Right cardiac atrium (tissue), 5 donors: ENCODE measurements around the gene CRIM1. TPM values are rescaled to one million over a fixed set of nuclear protein-coding genes. Genes with fewer than 3 reads are reported as not detected.
A peak's percentile ranks its signal among the peaks of the same experiment; 100 is the strongest.

Experiments used
- ATAC-seq, 2 donors: fragments of 200-7000 bp; cut with Tn5 transposase; one replicate each; pipeline versions ENCODE4 v1.8.0 to v1.9.1; 2020; ENCODE audit warnings: moderate library complexity in 2 of 2, mild to moderate bottlenecking in 1 of 2
- DNase-seq, 3 donors: peaks; one replicate each; pipeline ENCODE4 v3.0.0-alpha.2; 2020
- H3K27ac ChIP-seq: one replicate; pipeline ENCODE4 v1.5.1; 2013; ENCODE audit warnings: mild to moderate bottlenecking, low read length, control low read depth, moderate library complexity
- H3K27me3 ChIP-seq: one replicate; pipeline ENCODE4 v1.6.1; 2013; ENCODE audit not compliant: control insufficient read depth, insufficient read depth
- H3K4me1 ChIP-seq: one replicate; pipeline ENCODE4 v1.6.1; 2013; ENCODE audit warnings: low read length; ENCODE audit not compliant: control insufficient read depth, insufficient read depth
- H3K4me3 ChIP-seq: one replicate; pipeline ENCODE4 v1.5.1; 2013; ENCODE audit warnings: low read length, control low read depth
- H3K9me3 ChIP-seq: one replicate; pipeline ENCODE4 v1.6.1; 2013; ENCODE audit warnings: low read length; ENCODE audit not compliant: control insufficient read depth
- WGBS: extraction: QIAGEN DNeasy Blood & Tissue Kit; methylation state at CpG from one replicate; pipeline ENCODE4 v1.1.7; 2013; 5-methylcytosine and 5-hydroxymethylcytosine counted together
- intact Hi-C, 4 donors: fragments of 100-400 bp; cut with DNase I; formaldehyde crosslinking; loops; one replicate each; pipeline versions ENCODE4 v1.11.0 to v1.14.0; 2022 to 2023
- polyA plus RNA-seq: library from polyadenylated mRNA; stranded (reverse); fragments of 200-250 nt; gene quantifications from one replicate; pipeline ENCODE4 v1.2.3, GENCODE V29; 2013
- total RNA-seq, 4 donors: library from RNA; stranded (reverse); fragmentation: NEBNext Ultra II Directional; extraction: Animal tissue kit (Norgen Biotek cat#: 25700); gene quantifications; one replicate each; pipeline ENCODE4 v1.2.1, GENCODE V29; 2021
- donor health status: healthy with polysubstance abuse.
- donor health status: DM: no; HTN: yes; CAD: no.
- donor health status: DM: no; HTN: no; CAD: no.
- donor health status: DM: no; HTN: yes; CAD: no; lungs with severe emphysema.
- donor health status: DM: yes; HTN: yes; CAD: no.

The CRIM1 gene
- total and polyA plus RNA-seq, 5 donors = 10.5 to 34.0 (median 27.7) TPM

DNA sequence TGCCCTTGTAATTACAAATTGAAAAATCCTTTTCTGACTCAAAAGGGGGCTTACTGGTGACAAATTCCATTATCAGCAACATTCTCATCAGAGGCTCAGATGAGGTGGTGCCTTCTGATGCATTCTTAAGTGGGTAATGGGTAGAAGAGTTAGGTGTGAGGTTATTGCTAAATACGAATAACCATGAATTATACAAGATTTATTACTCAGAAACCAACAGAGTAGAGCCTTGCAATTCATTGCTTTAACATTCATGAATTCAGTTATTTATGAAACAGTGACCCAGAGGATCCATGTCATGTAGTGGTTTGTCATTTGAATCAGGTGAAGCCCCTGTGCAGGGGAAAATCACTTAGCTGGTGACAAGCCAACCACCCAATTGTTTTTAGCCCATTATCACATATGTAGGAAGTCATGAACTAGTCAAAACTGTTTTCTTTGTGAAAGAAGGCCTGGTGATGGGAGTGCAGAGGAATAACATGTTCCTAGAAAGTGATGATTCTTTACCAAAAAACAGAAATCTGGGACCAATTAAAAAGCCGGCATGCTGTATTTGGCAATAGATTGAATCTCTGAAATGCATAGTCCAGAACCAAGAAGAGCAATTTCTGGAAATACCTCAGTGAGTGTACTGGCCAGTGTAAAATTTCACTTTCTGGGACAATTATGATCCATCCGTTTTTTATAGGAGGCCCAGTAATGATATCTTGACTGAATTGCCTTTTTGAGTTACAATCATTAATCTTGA lies 70.2 kb downstream of the CRIM1 start:
- ATAC-seq (no peak), DNase-seq (no peak)
- intact Hi-C loops = no loop called here
- WGBS = 61% methylated on average over 3 of the region's 3 CpGs
- no peaks in the 10 kb centered on the region for H3K27me3 ChIP-seq
- H3K4me3 ChIP-seq = no peak overlapping the region
- peaks cover 2% of the 10 kb centered on the region for H3K4me1 ChIP-seq
- no peaks in the 10 kb centered on the region for H3K9me3 ChIP-seq
- H3K27ac ChIP-seq = no peak overlapping the region

- Histone ChIP-seq H3K27ac (no peak overlapping the region), H3K4me3 (no peak overlapping the region), H3K4me1 (peaks cover 2% of the 10 kb centered on the region), H3K9me3 (no peaks in the 10 kb centered on the region), H3K27me3 (no peaks in the 10 kb centered on the region)
- peak in 1 of 2 donors; percentile 29 for ATAC-seq
- intact Hi-C loops = no loop called here
- 100% methylated on average over 2 of the region's 2 CpGs for WGBS
- DNase-seq = no peak
These were observed 72.2 kb downstream of the CRIM1 start for GRCh38 chr2:36427790-36428243.

DNA sequence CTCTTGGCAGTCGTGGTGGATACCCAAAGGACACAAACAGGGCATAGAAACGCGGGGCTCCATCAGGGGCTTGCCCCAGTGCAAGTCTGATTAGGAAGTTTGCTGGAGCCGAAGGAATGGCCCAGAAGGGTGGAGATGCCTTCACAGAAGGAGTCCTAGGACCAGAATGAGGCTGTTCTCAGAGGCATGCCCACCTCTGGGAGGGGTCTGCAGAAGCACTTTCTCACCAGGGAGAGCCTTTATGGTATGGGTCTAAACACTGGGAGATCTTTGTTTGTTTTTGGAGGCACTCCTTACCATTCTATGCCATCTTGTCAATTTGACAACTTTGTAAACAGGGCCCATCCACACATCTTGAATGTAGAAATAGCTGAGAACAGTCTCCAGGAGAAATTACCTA lies 75.0 kb downstream of the CRIM1 start:
- H3K4me1 ChIP-seq = peaks cover 9% of the 10 kb centered on the region
- H3K27me3 ChIP-seq = no peaks in the 10 kb centered on the region
- ATAC-seq (no peak), DNase-seq (no peak)
- WGBS = 75% methylated on average over 4 of the region's 4 CpGs
- no peaks in the 10 kb centered on the region for H3K9me3 ChIP-seq
- H3K27ac ChIP-seq = peak overlapping the region; percentile 13
- intact Hi-C loops = no loop called here
- no peak overlapping the region for H3K4me3 ChIP-seq

DNA sequence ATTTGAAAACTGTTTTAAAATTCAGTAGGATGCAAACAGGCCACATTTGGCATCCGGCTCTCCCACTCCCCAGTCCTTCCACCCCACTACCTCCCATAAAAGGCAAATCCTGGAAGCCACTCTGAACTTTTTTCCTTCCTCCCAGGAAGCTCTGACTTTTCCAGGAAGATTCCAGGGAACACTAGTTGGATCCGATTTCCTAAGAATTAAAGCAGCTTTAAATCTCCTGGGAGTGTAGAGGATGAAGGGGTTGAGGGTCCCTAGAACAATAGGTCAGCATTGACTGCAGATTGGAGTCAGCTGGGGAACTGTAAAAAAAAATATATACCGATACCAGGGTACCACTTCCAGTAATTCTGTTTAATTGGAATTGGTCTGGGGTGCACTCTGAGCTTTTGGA lies 76.9 kb downstream of the CRIM1 start:
- 47% methylated on average over 3 of the region's 3 CpGs for WGBS
- peaks cover 9% of the 10 kb centered on the region for H3K4me1 ChIP-seq
- H3K27me3 ChIP-seq = no peaks in the 10 kb centered on the region
- no peak overlapping the region for H3K27ac ChIP-seq
- no peaks in the 10 kb centered on the region for H3K9me3 ChIP-seq
- intact Hi-C loops = no loop called here
- DNase-seq (no peak), ATAC-seq (peak in 1 of 2 donors; percentile 37)
- no peak overlapping the region for H3K4me3 ChIP-seq

DNA sequence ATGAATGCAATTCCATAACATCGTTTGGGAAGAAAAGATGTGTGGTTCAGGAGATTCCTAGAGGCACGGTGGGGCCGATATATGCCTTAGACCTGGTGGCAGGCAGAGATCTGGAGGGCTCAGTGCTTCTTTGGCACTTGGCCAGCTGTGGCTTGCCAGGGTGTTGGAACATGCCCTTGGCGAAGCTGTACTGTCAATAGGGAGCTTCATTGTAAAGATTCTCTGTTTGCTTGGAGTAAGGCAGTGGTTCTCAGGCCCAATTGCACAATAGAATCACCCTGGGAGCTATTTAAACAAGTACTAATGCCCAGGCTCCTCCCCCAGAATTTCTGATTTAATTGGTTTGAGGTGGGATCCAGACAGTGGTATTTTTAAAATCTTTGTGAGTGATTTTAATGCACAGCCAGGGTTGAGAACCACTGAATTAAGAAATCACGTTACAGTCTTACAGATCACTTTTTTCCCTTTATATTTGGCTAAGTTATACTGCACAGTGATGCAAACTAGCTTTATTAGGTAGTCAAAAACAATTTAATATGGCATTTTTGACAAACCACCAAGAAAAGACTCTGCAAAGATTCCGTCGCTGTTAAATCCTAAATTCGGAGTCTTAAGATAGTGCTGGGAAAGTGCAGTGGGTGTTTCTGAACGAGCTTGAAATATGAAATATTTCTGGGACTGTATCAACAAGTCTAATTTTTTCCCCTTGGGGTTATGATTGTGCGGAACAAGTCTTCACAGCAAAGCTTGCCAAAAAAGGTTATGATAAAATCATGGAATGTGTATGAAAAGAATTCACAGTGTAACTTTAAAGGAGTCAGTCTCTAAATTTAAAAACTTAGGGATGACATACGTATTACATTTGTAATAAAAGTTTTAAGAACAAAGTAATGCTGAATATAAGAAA lies 78.0 kb downstream of the CRIM1 start:
- H3K4me1 ChIP-seq = peaks cover 9% of the 10 kb centered on the region
- DNase-seq = peak in 2 of 3 donors; percentile 60 to 73
- no peaks in the 10 kb centered on the region for H3K9me3 ChIP-seq
- ATAC-seq = peak; percentile 67 to 72
- WGBS = 40% methylated on average over 11 of the region's 11 CpGs
- intact Hi-C loops = no loop called here
- no peak overlapping the region for H3K4me3 ChIP-seq
- peak overlapping the region; percentile 47 for H3K27ac ChIP-seq
- no peaks in the 10 kb centered on the region for H3K27me3 ChIP-seq

GRCh38 chr2:36438449-36438977 lies 82.9 kb downstream of the CRIM1 start:
- 55% methylated on average over 3 of the region's 3 CpGs for WGBS
- no peak overlapping the region for H3K4me3 ChIP-seq
- DNase-seq (no peak), ATAC-seq (peak in 1 of 2 donors; percentile 62)
- intact Hi-C loops = no loop called here
- no peaks in the 10 kb centered on the region for H3K27me3 ChIP-seq
- peaks cover 8% of the 10 kb centered on the region for H3K4me1 ChIP-seq
- H3K27ac ChIP-seq = no peak overlapping the region
- no peaks in the 10 kb centered on the region for H3K9me3 ChIP-seq

DNA sequence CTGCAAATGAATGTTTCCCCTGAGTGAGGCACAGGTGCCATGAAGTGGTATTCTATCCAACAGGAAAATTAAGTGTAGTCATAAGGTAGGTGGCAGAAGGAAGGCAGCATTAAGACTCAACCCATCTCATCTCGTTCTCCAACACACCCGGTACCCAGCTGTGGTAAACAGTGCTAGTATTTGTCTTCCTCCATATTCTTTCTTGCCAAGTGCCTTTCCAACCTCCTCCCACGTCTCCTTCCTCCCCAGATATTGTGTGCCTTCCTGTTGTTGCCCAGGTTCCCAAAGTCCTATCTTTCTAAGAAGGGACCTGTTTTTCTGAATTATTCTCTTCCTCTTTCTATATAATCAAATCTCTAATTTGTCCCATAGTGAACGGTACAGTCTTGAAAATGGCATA lies 83.5 kb downstream of the CRIM1 start:
- H3K4me1 ChIP-seq = peaks cover 8% of the 10 kb centered on the region
- no peaks in the 10 kb centered on the region for H3K9me3 ChIP-seq
- WGBS = 80% methylated on average over 4 of the region's 4 CpGs
- no peak overlapping the region for H3K27ac ChIP-seq
- H3K27me3 ChIP-seq = no peaks in the 10 kb centered on the region
- peak in 1 of 2 donors; percentile 44 for ATAC-seq
- no peak for DNase-seq
- intact Hi-C loops = no loop called here
- H3K4me3 ChIP-seq = no peak overlapping the region

DNA sequence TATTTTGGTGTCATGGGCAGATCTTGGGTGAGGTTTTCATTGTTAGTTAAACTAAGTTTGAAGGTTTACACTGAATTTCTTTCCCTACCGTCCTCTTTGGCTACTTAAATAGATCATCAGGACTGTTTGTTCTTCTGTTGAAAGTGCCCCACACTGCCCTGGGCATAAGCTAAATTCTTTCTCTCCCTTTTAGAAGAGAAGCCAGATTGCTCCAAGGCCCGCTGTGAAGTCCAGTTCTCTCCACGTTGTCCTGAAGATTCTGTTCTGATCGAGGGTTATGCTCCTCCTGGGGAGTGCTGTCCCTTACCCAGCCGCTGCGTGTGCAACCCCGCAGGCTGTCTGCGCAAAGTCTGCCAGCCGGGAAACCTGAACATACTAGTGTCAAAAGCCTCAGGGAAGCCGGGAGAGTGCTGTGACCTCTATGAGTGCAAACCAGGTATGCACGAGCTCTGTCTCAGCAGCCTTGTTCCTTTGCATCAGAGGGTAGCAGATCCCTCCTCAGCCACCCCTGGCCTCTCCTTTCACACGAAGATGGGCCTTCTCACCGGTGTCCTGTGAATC lies 85.6 kb downstream of the CRIM1 start:
- H3K4me3 ChIP-seq = no peak overlapping the region
- H3K4me1 ChIP-seq = peaks cover 5% of the 10 kb centered on the region
- DNase-seq (no peak), ATAC-seq (no peak)
- no peaks in the 10 kb centered on the region for H3K9me3 ChIP-seq
- no peak overlapping the region for H3K27ac ChIP-seq
- intact Hi-C loops = no loop called here
- H3K27me3 ChIP-seq = no peaks in the 10 kb centered on the region
- WGBS = 90% methylated on average over 13 of the region's 13 CpGs

- Histone ChIP-seq H3K4me1 (peaks cover 5% of the 10 kb centered on the region), H3K27ac (no peak overlapping the region), H3K27me3 (no peaks in the 10 kb centered on the region), H3K4me3 (no peak overlapping the region), H3K9me3 (no peaks in the 10 kb centered on the region)
- intact Hi-C loops = no loop called here
- 48% methylated on average over 6 of the region's 6 CpGs for WGBS
- no peak for ATAC-seq
- no peak for DNase-seq
These were observed 86.2 kb downstream of the CRIM1 start for GRCh38 chr2:36441816-36442215.

- no peaks in the 10 kb centered on the region for H3K9me3 ChIP-seq
- no peak overlapping the region for H3K27ac ChIP-seq
- DNase-seq (no peak), ATAC-seq (no peak)
- H3K4me3 ChIP-seq = no peak overlapping the region
- intact Hi-C loops = no loop called here
- WGBS = 84% methylated on average over 7 of the region's 7 CpGs
- peaks cover 4% of the 10 kb centered on the region for H3K4me1 ChIP-seq
- H3K27me3 ChIP-seq = no peaks in the 10 kb centered on the region
These were observed 88.8 kb downstream of the CRIM1 start for GRCh38 chr2:36444216-36444936.
